Neural cell (in vitro differentiated cells): ENCODE results near the gene TRAT1. TPM values are rescaled to one million over a fixed set of nuclear protein-coding genes. Genes with fewer than 3 reads are reported as not detected.
"Not testable (repeated sequence)": the region's sequence is repeated elsewhere in the genome, so short reads cannot be mapped to it uniquely, and the experiment has no call there.

Source experiments
- H2AFZ ChIP-seq: fragments of 200-600, 300-800 bp; sonication (generic), shearing (Covaris generic); 2 replicates; pipeline ENCODE4 v1.6.0; 2014; ENCODE audit warnings: low read depth, mild to moderate bottlenecking, antibody characterized with exemption, low read length, moderate library complexity
- H3F3A ChIP-seq: fragments of 200-600 bp; shearing (Covaris generic); 2 replicates; pipeline ENCODE4 v1.6.1; 2016; ENCODE audit warnings: mild to moderate bottlenecking, moderate library complexity, mixed read lengths, antibody characterized with exemption, low read length; ENCODE audit not compliant: insufficient read depth, poor library complexity, severe bottlenecking
- H3K27ac ChIP-seq: fragments of 200-600, 300-800 bp; sonication (generic), shearing (Covaris generic); 2 replicates; pipeline ENCODE4 v1.5.1; 2014; ENCODE audit warnings: mild to moderate bottlenecking, low read length, moderate library complexity
- H3K27me3 ChIP-seq: fragments of 300-800, 200-600 bp; sonication (generic), shearing (Covaris generic); 2 replicates; pipeline ENCODE4 v1.6.0; 2014; ENCODE audit warnings: mild to moderate bottlenecking, low read depth, low read length, moderate library complexity; ENCODE audit not compliant: insufficient read depth
- H3K36me3 ChIP-seq: fragments of 300-800, 200-600 bp; sonication (generic), shearing (Covaris generic); 2 replicates; pipeline ENCODE4 v1.5.1; 2014; ENCODE audit warnings: mild to moderate bottlenecking, antibody characterized with exemption, low read length, moderate library complexity; ENCODE audit not compliant: insufficient read depth
- H3K4me2 ChIP-seq: fragments of 300-800, 200-600 bp; sonication (generic), shearing (Covaris generic); 2 replicates; pipeline ENCODE4 v1.6.0; 2014; ENCODE audit warnings: mild to moderate bottlenecking, low read length
- H3K4me3 ChIP-seq: fragments of 300-800, 200-600 bp; sonication (generic), shearing (Covaris generic); 2 replicates; pipeline ENCODE4 v1.5.1; 2014; ENCODE audit warnings: mild to moderate bottlenecking, low read length, moderate library complexity
- H3K79me2 ChIP-seq: fragments of 200-600 bp; shearing (Covaris generic); replicated peaks from 2 replicates; pipeline ENCODE4 v1.6.0; 2014; ENCODE audit warnings: mild to moderate bottlenecking, low read length, moderate library complexity; ENCODE audit not compliant: insufficient read depth
- H3K9ac ChIP-seq: fragments of 300-800, 200-600 bp; sonication (generic), shearing (Covaris generic); 2 replicates; pipeline ENCODE4 v1.6.1; 2016; ENCODE audit warnings: mild to moderate bottlenecking, low read length, mixed read lengths
- H3K9me2 ChIP-seq: fragments of 200-600 bp; shearing (Covaris generic); 2 replicates; pipeline ENCODE4 v1.6.1; 2016; ENCODE audit warnings: mild to moderate bottlenecking, low read length, mixed read lengths; ENCODE audit not compliant: insufficient read depth
- H3K9me3 ChIP-seq: fragments of 200-600, 300-800 bp; sonication (generic), shearing (Covaris generic); 2 replicates; pipeline ENCODE4 v1.6.1; 2016; ENCODE audit warnings: mild to moderate bottlenecking, mixed run types, low read length, moderate library complexity, mixed read lengths
- H4K20me1 ChIP-seq: fragments of 200-600 bp; shearing (Covaris generic); 2 replicates; pipeline ENCODE4 v1.6.1; 2016; ENCODE audit warnings: mild to moderate bottlenecking, mixed run types; ENCODE audit not compliant: insufficient read depth
- EP300 ChIP-seq: fragments of 450-650 bp; conservative IDR thresholded peaks from 2 replicates; pipeline ENCODE4 v1.6.1; 2014; ENCODE audit warnings: antibody characterized with exemption, mild to moderate bottlenecking, moderate library complexity; ENCODE audit not compliant: poor library complexity, severe bottlenecking
- EZH2 ChIP-seq: fragments of 200-600, 300-800 bp; shearing (Covaris generic), sonication (generic); IDR thresholded peaks from 2 replicates; pipeline ENCODE4 v1.6.1; 2014; ENCODE audit warnings: antibody characterized with exemption, low read length, borderline replicate concordance, mild to moderate bottlenecking; ENCODE audit not compliant: insufficient read depth, poor library complexity, severe bottlenecking
- MXI1 ChIP-seq: fragments of 450-650 bp; conservative IDR thresholded peaks from 2 replicates; pipeline ENCODE4 v1.6.1; 2014; ENCODE audit warnings: antibody characterized with exemption, mild to moderate bottlenecking; ENCODE audit not compliant: poor library complexity, severe bottlenecking
- POLR2AphosphoS5 ChIP-seq: IDR thresholded peaks from 2 replicates; pipeline ENCODE4 v1.6.1; 2012
- RAD21 ChIP-seq: fragments of 450-650 bp; conservative IDR thresholded peaks from 2 replicates; pipeline ENCODE4 v1.6.1; 2014; ENCODE audit warnings: antibody characterized with exemption, mild to moderate bottlenecking, moderate library complexity
- SMC3 ChIP-seq: fragments of 450-650 bp; conservative IDR thresholded peaks from 2 replicates; pipeline ENCODE4 v1.6.1; 2014; ENCODE audit warnings: antibody characterized with exemption, mild to moderate bottlenecking, moderate library complexity; ENCODE audit not compliant: poor library complexity
- TAF1 ChIP-seq: IDR thresholded peaks from 2 replicates; pipeline ENCODE4 v1.6.1; 2012; ENCODE audit warnings: low read depth
- polyA plus RNA-seq: library from polyadenylated mRNA; depleted of rRNA; stranded (reverse); fragments of >200 nt; gene quantifications from 2 replicates; pipeline ENCODE4 v1.2.3, GENCODE V29; 2014
- TF ChIP-seq, protein P1 (sequence below): IDR thresholded peaks from 2 replicates; pipeline ENCODE4 v1.6.1; 2012; ENCODE audit warnings: borderline replicate concordance
- TF ChIP-seq, protein P2 (sequence below): fragments of 450-650 bp; IDR thresholded peaks from 2 replicates; pipeline ENCODE4 v1.5.1; 2014; ENCODE audit warnings: antibody characterized with exemption, mild to moderate bottlenecking, moderate library complexity; ENCODE audit not compliant: poor library complexity, severe bottlenecking

The TRAT1 gene
- polyA plus RNA-seq, 1 donor from 2014 or later: not detected

- Histone ChIP-seq H3K4me3 (no peak overlapping the region), H3K9ac (no peak overlapping the region), H3K27ac (no peak overlapping the region), H3K36me3 (no peaks in the 10 kb centered on the region), H3K4me2 (no peak overlapping the region), H4K20me1 (no peaks in the 10 kb centered on the region), H2AFZ (no peak overlapping the region), H3F3A (no peaks in the 10 kb centered on the region), H3K9me2 (no peaks in the 10 kb centered on the region), H3K79me2 (no peaks in the 10 kb centered on the region), H3K27me3 (no peaks in the 10 kb centered on the region), H3K9me3 (no peaks in the 10 kb centered on the region)
- TF ChIP-seq, protein P1, sequence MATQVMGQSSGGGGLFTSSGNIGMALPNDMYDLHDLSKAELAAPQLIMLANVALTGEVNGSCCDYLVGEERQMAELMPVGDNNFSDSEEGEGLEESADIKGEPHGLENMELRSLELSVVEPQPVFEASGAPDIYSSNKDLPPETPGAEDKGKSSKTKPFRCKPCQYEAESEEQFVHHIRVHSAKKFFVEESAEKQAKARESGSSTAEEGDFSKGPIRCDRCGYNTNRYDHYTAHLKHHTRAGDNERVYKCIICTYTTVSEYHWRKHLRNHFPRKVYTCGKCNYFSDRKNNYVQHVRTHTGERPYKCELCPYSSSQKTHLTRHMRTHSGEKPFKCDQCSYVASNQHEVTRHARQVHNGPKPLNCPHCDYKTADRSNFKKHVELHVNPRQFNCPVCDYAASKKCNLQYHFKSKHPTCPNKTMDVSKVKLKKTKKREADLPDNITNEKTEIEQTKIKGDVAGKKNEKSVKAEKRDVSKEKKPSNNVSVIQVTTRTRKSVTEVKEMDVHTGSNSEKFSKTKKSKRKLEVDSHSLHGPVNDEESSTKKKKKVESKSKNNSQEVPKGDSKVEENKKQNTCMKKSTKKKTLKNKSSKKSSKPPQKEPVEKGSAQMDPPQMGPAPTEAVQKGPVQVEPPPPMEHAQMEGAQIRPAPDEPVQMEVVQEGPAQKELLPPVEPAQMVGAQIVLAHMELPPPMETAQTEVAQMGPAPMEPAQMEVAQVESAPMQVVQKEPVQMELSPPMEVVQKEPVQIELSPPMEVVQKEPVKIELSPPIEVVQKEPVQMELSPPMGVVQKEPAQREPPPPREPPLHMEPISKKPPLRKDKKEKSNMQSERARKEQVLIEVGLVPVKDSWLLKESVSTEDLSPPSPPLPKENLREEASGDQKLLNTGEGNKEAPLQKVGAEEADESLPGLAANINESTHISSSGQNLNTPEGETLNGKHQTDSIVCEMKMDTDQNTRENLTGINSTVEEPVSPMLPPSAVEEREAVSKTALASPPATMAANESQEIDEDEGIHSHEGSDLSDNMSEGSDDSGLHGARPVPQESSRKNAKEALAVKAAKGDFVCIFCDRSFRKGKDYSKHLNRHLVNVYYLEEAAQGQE: no peak
- no peak for TF ChIP-seq MXI1
- no peak for TF ChIP-seq TAF1
- TF ChIP-seq RAD21: no peak
- TF ChIP-seq SMC3: no peak
- no peak for TF ChIP-seq POLR2AphosphoS5
Measured at GRCh38 chr3:108820586-108820985, 2.0 kb upstream of the TRAT1 start.

GRCh38 chr3:108823227-108823626, 641 bp downstream of the TRAT1 start:
- Histone ChIP-seq H3K9me2 (no peaks in the 10 kb centered on the region), H3K9ac (no peak overlapping the region), H3K27me3 (no peaks in the 10 kb centered on the region), H3K4me2 (no peak overlapping the region), H3K27ac (no peak overlapping the region), H2AFZ (no peak overlapping the region), H3K4me3 (no peak overlapping the region), H3K36me3 (no peaks in the 10 kb centered on the region), H3F3A (peaks cover 6% of the 10 kb centered on the region), H3K79me2 (no peaks in the 10 kb centered on the region), H4K20me1 (no peaks in the 10 kb centered on the region), H3K9me3 (no peaks in the 10 kb centered on the region)
- TF ChIP-seq POLR2AphosphoS5 (no peak), EP300 (no peak), RAD21 (no peak), TAF1 (no peak), EZH2 (no peak), MXI1 (no peak), SMC3 (no peak)
- TF ChIP-seq, protein P2, sequence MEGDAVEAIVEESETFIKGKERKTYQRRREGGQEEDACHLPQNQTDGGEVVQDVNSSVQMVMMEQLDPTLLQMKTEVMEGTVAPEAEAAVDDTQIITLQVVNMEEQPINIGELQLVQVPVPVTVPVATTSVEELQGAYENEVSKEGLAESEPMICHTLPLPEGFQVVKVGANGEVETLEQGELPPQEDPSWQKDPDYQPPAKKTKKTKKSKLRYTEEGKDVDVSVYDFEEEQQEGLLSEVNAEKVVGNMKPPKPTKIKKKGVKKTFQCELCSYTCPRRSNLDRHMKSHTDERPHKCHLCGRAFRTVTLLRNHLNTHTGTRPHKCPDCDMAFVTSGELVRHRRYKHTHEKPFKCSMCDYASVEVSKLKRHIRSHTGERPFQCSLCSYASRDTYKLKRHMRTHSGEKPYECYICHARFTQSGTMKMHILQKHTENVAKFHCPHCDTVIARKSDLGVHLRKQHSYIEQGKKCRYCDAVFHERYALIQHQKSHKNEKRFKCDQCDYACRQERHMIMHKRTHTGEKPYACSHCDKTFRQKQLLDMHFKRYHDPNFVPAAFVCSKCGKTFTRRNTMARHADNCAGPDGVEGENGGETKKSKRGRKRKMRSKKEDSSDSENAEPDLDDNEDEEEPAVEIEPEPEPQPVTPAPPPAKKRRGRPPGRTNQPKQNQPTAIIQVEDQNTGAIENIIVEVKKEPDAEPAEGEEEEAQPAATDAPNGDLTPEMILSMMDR: no peak

- not testable (repeated sequence) for H3K9me2 ChIP-seq, H3F3A ChIP-seq, H3K27me3 ChIP-seq, H3K4me2 ChIP-seq, H3K79me2 ChIP-seq, H3K36me3 ChIP-seq, H3K9me3 ChIP-seq, H3K9ac ChIP-seq, H3K4me3 ChIP-seq, H2AFZ ChIP-seq, H3K27ac ChIP-seq, H4K20me1 ChIP-seq
Measured at GRCh38 chr3:108823803-108824202, 1.2 kb downstream of the TRAT1 start.
